Measurements from ENCODE around the gene MEIS2.

Gene MEIS2

DNA sequence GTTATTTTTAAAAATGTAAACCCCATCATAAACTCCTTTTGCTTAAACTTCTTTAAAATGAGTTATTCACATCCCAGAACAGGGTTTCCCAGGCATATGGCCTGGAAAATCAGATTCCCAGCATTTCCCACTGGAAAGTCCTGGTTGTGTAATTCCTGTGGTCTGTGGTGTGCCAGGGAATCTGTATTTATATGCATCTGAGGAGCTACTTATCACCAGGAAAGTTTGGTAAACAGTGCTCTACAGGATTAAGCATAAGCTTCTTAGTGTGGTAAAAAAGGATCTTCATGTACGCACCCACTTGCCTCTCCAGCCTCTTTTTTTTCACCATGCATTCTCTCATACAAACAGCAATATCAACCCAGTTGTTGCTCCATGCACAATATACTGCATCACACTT is 28.2 kb downstream of the MEIS2 start:
- DNase-seq: no peak

DNA sequence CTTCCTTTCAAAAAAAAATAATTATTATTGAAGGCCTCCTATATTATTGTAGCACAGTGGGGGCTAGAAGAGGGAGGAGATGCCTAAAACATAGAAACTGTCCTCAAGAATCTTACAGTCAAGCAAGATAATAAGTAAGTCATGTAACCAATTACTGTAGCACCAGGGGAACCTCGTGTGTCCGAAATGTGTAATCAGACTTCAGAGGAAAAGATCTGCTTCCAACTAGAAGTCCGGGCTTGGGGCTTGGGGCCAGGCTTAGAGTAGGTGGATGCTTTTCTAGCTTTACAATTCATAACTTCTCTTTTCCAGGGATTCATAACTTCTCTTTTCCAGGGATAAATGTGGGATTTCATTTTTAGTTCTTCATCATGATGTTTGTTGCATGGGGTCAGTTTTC is 29.2 kb downstream of the MEIS2 start:
- no peak for DNase-seq

GRCh38 chr15:37070686-37071085 is 29.7 kb downstream of the MEIS2 start:
- DNase-seq: no peak

- DNase-seq: no peak
These were observed 38.4 kb downstream of the MEIS2 start for GRCh38 chr15:37061996-37062395.

DNA sequence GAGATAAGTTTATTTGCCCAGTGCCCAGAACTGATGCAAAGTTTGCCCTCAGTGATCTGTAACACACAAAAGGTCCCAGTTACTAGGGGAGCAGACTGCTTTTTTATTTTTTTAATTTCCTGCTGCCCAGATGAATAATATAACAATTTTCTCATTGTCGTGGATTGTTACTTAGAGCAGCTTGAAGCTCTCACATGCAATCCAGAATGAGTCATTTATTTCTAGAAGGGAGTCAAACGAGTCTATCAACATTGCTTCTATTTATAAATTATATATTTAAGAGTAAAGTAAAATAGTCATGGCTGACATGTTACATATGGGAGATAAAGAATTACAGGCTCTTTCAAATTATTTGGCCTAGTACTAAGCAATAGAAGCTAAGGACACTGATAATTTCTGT is 41.3 kb downstream of the MEIS2 start:
- DNase-seq: no peak

GRCh38 chr15:37058316-37058985 is 41.9 kb downstream of the MEIS2 start:
- no peak for DNase-seq

DNA sequence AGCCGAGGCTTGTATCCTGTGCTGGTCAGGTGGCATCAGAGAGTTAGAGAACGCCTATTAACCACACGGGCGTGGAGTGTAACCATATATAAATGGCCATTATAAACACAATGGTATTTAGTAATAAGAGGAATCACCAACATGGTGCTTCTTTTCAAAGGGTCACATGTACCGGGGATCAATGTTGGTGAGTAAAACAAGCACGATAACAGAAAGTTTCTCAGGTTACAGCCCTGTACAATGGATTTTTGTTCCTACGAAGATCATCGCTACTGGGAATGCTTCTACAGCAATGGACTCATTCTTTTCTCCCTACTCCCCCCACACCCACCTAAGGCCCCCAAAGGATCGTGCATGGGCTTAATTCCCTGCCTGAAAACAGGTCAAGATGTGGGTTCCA is 42.5 kb downstream of the MEIS2 start:
- DNase-seq: no peak

DNA sequence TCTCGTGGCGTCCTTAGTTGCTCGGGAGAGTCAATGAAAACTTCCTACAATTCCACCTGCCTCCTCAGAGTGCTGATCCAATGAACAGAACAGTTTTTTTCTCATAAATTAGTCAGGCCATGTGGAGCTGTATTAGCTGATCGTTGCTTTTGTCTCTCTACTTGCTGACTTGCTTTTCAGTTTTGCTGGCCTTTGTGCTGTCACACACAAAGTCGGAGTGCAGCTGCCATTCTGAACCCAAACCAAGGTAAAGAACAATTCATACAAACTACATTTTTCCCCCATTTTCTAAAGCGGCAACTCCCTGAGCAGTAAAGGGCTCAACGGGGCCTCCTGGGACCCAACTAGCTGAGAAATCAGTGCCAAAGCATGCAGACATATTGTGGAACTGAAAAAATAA is 43.1 kb downstream of the MEIS2 start:
- no peak for DNase-seq

- no peak for DNase-seq
These were observed 43.9 kb downstream of the MEIS2 start for GRCh38 chr15:37056177-37057121.

DNA sequence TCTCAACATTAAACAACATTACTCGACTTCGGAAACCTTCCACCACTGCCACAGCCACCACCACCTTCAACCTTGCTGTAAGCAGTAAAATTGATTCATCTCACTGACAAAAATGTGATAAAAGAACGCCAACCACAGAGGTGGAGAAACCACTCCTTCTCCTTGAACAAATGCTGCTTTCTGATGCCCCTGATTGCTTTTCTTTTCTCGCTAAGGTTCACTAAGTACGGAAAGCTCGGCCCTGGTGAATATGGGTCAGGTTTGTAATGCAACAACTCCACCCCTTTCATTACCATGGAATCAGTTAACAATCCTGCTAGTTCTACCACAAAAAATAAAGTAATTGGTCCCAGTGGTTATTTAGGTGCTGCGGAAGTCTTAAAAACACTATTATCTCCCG is 44.9 kb downstream of the MEIS2 start:
- DNase-seq: no peak

DNA sequence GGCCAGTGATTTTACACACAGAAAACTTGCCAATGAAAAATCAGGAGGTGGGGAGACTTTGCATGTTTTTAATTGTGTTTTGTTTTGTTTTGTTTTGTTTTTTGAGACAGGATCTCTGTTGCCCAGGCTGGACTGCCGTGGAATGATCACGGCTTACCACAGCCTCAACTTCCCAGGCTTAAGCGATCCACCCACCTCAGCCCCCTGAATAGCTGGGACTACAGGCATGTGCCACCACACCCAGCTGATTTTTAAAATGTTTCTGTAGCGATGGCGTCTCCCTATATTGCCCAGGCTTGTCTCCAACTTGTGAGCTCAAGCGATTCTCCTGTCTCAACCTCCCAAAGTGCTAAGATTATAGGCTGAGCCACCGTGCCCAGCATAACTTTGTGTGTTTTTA is 46.0 kb downstream of the MEIS2 start:
- no peak for DNase-seq

GRCh38 chr15:37053166-37053565 is 47.2 kb downstream of the MEIS2 start:
- no peak for DNase-seq

GRCh38 chr15:37050345-37050744 is 50.0 kb downstream of the MEIS2 start:
- no peak for DNase-seq

- DNase-seq: no peak
These were observed 53.3 kb downstream of the MEIS2 start for GRCh38 chr15:37046876-37047614.

- DNase-seq: no peak
These were observed 54.2 kb downstream of the MEIS2 start for GRCh38 chr15:37045859-37046740.

DNA sequence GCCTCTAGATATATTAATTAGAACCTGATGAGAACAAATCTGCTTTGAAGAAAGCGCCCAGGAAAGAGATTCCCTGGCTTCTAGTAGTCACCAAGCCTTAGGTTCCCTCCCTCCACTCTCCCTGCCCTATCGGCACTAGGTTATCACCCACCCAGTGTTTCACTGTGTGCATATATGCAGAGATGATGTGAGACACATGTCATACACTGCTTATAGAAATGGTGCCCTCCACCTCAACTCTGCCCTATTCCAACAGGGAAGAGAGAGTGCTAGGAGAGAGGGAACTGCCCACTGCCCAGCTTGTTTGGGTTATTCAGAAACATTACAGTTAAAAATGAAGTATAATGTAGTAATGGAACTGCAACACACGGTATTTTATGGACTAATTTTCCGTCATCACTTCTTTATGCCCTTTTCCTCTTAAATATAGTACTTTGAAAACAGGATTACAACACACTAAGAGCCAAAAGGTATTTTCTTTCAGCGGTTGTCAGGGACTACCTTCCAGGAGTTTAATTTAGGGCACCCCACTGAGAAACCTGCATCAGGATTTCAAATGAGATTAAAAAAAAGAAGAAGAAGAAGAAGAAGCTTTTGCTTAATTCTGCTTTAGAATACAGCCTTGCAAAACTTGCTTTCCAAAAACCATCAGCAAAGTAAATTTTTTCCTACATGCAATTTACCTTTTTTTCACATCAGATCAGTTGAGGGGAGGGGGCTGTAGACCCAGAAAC is 55.3 kb downstream of the MEIS2 start:
- no peak for DNase-seq

DNA sequence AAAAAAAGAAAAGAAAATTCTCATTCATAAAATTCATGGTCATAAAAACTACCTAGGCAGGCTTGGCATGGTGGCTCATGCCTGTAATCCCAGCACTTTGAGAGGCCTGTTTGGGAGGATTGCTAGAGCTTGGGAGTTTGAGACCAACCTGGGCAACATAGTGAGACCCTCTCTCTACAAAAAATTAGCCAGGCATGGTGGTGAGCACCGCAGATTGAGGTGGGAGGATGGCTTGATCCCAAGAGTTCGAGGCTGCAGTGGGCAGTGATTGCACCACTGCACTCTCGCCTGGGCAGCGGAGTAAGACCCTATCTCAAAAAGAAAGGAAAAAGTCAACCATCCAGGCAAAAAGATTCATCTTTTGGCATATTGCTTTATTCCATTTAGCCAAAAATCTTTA is 58.5 kb downstream of the MEIS2 start:
- DNase-seq: no peak

- DNase-seq: no peak
These were observed 59.3 kb downstream of the MEIS2 start for GRCh38 chr15:37041042-37041441.

DNA sequence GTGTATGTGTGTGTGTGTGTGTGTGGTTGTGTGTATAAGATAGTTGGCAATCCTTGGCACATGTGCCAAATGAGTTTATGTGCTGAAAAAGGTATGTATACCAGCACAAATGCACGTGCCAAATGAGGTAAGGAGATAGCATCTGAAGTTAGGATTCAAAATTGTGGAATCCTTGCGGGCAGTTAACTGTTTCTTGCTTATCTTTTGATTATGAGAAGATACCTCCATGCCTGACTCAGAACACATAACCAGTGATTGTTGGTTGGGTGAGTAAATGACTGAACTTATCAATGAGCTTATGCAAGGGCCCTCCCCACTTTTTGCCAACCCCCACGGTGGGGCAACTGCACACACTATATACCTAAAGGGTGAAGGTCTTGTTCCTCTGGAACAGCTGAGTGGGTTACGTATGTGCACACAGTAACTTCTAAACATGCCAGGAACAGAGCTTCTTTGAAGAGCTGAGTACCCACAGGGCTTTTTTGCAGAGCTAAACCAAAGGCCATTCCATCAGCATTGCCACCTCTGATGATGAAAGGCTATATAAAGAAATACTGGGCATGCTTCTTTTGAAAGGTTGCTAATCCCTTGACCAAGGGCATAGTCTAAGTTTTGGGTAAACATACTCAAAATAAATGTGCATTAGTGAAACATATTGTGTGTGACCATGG is 60.1 kb downstream of the MEIS2 start:
- DNase-seq: no peak

GRCh38 chr15:37038716-37039106 is 61.6 kb downstream of the MEIS2 start:
- no peak for DNase-seq
